GDM1 (cell line): ENCODE measurements around the gene ZNF473.

Experiments used
- DNase-seq: peaks from one replicate; lab custom pipeline; 2025; lab: John Stamatoyannopoulos, UW

Gene ZNF473

DNA sequence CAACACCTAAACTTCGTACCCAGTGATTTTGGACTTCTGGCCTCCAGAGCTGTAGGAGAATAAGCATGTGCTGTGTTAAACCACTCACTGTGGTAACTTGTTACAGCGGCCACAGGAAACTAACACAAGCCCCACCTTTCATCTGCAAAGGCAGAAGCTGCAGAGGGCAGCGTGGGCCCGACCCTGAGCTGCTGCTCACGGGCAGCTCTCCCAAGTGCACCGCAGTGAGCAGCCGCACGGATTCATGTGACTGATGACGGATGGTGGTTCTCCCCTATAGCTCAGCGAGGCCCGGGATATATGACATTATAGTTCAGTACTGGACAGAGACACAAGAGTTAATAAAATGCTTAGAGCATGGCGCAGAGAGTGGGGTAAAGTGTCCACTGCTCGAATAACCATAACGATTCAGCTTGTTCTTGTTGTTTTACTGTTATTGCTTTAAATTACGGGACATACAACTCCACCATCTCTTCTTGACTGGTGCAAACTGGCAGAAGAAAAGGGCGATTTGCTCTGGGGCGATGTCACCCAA lies 22.5 kb upstream of the ZNF473 start:
- no peak for DNase-seq

DNA sequence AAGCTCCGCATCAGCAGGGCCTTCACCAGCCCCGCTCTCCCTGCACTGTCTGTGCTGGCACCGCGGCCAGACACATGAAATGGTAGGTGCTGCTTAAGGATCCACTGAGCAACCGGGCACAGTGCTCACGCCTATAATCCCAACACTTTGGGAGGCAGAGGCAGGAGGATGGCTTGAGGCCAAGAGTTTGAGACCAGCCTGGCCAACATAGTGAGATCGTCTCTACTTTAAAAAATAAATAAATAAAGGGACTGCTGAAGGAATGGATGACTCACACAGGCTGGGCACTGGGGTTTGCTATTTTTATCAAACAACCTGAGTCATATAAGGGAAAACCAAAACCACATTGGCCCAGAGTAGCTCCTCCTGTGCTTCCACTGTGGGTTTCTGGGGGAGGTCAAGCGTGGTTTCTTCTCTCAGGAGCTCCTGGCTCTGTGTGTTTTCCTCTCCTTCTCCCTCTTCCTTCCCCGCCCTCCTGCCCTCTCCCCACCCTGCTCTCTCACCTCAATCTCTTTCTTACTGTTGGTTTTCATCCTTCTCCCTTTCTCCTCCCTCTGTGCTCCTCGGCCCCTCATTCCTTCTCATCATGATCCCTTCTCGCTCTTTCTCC lies 21.9 kb upstream of the ZNF473 start:
- peak; percentile 83 for DNase-seq

GRCh38 chr19:50005428-50005827 lies 20.4 kb upstream of the ZNF473 start:
- DNase-seq, result no peak

- DNase-seq, result no peak
These were observed 18.6 kb upstream of the ZNF473 start for GRCh38 chr19:50007170-50007569.

DNA sequence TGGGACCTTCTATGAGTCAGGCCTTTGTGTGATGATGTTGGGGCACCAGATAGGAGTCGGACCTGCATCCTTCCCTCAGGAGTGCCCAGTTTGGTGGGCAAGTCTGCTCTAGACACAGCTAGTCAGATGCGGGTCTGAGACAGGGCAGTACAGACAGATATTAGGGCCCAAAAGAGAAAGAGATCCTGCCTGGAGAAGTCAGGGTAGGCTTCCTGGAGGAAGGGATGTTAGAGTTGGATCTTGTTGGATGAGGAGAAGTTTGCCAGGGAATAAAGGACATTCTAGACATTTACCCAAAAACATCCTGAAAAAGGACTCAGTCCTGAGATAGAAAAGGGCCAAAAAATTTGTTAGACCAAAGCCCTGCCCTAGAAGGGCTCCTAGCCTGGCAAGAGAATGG lies 17.9 kb upstream of the ZNF473 start:
- DNase-seq, result no peak

DNA sequence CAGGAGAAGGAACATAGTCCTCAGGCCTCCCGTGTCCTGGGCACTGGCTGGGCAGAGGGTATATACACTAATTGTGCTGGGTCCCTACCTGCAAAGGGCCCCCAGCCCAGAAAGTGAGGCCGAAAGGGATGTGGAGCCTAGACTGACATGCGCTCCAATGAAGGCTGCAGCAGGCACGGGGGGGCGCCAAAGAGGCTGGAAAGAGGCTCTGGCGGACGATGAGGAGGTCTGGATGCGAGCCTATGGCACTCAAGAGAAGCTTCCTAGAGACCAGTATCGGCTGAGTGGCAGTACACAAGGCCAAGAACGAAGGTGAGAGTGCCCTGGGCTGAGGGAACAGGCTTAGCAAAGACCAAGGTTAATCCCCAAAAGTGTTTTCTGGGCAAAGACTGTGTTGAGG lies 17.3 kb upstream of the ZNF473 start:
- DNase-seq, result no peak

- DNase-seq, result no peak
These were observed 9.5 kb upstream of the ZNF473 start for GRCh38 chr19:50016225-50016807.

- DNase-seq, result no peak
These were observed 5.3 kb upstream of the ZNF473 start for GRCh38 chr19:50020481-50020880.

GRCh38 chr19:50022823-50023222 lies 3.0 kb upstream of the ZNF473 start:
- DNase-seq, result no peak

DNA sequence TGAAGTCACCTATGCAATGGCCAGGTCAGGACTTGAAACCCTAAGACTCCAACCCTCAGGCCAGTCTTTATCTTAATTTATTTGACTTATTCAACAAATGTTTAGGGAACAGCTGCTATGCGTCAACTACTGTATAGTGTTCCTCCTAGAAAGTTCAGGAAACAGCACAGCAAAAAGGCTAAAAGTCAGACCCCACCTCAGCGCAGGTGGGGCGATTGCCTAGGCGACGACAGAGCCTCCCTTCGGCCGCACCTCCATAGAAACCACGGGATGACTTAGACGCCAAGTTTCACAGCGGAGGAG lies 1.1 kb upstream of the ZNF473 start:
- no peak for DNase-seq

- DNase-seq, result peak; percentile 100
These were observed 597 bp upstream of the ZNF473 start, which contains the start of gene VRK3 for GRCh38 chr19:50025022-50025793. TSS of gene VRK3 (minus strand) at chr19:50025372. CDS start at chr19:50016162, 9,210 bp downstream.

DNA sequence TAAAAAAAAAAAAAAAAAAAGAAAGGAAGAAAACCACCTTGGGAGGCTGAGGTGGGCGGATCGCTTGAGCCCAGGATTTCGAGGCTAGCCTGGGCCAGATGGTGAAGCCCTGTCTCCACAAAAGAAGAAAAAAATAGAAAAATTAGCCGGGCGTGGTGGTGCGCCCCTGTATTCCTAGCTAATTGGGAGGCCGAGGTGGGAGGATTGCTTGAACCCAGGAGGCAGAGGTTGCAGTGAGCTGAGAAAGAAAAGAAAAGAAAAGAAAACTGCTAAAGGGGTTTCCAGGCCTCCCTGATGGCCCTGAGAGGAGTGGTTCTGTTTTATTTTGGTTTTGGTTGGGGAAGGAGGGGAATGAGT lies 723 bp downstream of the ZNF473 start:
- DNase-seq, result no peak

DNA sequence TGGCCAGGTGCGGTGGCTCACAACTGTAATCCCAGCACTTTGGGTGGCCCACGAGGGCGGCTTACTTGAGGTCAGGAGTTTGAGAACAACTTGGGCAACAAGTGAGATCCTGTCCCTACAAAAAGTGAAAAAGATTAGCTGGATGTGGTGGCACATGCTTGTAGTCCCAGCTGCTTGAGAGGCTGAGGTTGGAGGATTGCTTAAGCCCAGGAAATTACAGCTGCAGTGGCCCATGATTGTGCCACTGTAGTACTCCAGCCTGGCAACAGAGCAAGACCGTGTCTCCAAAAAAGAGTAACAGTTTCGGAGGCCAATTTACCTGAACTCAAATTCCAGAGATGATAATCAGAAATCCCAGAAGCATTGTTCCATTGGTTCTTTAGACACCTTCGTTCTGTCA lies 4.4 kb downstream of the ZNF473 start:
- no peak for DNase-seq

GRCh38 chr19:50030937-50031336 lies 5.1 kb downstream of the ZNF473 start:
- DNase-seq, result no peak

DNA sequence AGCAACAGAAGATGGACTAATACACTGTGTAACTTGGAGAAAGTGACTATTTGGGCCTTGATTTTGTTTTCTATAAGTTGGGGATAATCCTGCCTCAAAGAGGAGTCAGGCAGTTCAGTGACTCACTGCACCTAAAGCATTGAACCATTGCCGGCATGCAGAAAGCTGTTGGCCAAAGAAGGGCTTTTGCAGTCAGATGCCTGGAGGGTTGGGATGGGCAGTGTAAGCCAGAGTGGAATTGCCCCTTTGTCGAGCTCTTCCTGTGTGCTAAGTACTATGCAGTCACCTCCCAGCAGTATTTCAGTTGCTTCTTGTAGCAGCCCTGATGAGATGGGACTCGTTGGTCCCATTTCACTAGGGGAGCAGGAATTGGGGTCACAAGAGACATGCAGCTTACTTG lies 11.1 kb downstream of the ZNF473 start:
- DNase-seq, result no peak

DNA sequence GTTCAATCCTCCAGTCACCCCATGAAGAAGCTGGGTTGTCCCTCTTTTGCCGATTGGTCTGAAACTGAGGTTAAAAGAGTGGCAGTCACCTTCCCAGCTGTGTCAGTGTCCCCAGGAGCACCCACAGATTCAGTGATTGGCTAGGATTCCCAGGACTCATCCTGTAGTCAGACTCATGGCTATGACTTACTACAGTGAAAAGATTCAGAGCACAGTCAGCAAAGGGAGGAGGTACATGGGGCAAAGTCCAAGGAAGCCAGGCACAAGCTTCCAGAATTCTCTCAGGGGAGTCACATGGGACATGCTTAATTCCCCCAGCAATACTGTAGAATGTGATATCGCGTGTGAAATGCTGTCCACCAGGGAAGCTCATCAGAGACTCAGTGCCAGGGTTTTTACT lies 14.2 kb downstream of the ZNF473 start:
- no peak for DNase-seq

DNA sequence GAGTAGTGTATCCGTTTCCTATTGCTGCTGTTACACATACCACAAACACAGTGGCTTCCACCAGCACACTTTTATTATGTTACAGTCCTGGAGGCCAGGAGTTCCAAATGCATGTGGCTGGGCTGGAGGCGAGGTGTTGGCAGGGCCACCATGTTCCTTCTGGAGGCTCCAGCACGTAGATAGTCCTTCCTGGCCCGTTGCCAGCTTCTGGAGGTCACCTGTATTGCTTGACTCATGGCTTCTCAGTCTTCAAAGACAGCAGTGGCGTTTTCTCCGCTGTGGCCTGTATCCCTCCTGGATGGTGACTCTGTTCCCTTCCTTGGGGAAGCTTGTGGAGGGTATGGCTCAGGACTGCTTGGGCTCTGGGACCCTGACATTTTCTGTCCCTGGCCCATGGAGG lies 15.2 kb downstream of the ZNF473 start:
- DNase-seq, result no peak

DNA sequence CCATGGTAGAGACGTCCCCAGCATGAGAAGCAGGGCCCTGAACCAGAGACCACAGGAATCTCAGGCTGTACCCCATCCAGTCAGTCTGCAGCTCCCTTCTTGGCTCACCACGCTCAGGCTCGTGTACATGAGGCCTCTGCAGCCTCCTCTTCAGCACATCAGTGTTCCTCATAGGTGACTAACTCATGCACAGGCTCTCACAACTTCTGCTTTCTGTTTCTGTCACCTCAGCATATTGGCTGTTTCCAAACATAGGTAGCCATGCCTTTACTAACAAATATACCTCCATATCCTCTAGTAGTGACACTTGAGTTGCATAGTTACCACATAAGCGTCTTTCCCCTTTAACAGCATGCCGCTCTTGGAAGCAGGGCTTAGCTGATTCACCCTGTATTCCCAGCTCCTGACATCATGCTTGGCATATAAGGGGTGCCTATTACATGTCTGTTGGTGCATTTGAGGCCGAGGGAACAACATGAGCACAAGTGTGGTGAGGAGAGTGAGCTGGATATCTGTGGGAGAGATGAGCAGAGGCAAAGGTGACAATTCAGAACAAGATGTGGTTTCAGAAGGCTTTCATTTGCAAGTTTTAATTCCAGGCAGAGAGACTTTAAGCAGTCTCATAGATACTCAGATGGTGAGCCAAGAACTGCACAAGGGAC lies 16.7 kb downstream of the ZNF473 start:
- DNase-seq, result no peak

- DNase-seq, result no peak
These were observed 18.2 kb downstream of the ZNF473 start for GRCh38 chr19:50043967-50044366.

GRCh38 chr19:50044922-50045321 lies 19.1 kb downstream of the ZNF473 start:
- no peak for DNase-seq

GRCh38 chr19:50046649-50047503 lies 21.1 kb downstream of the ZNF473 start:
- DNase-seq, result peak; percentile 26

DNA sequence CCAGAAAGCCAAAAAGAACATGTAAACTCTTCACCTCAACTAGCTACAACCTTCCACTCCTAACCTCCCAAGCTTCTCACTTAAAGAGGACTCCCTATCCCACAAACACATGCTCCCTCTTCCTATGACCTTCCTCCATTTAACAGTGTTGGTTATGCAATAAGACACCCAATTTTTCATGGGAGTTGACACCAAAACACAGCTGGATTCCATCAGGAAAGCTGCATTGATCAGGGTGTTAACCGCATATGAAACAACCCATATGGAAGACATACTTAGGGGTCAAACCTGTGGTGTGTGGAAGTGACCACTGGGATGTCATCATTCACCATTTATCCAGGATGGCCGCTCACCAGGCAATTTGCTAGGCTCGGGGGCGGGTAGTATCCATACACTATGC lies 21.9 kb downstream of the ZNF473 start:
- DNase-seq, result no peak
